Upper lobe of right lung (tissue), 1 donor: ENCODE data around the gene PRELID2. TPM values are rescaled to one million over a fixed set of nuclear protein-coding genes. Genes with fewer than 3 reads are reported as not detected.

Experiments
- ATAC-seq: fragments of 200-7000 bp; cut with Tn5 transposase; one replicate; pipeline ENCODE4 v1.9.1; 2020; ENCODE audit warnings: mild to moderate bottlenecking, moderate library complexity
- DNase-seq: peaks from one replicate; pipeline ENCODE4 v3.0.0-alpha.2; 2020
- H3K27ac ChIP-seq: fragments of 200-600 bp; one replicate; pipeline ENCODE4 v1.8.0; 2022
- H3K27me3 ChIP-seq: fragments of 200-600 bp; one replicate; pipeline ENCODE4 v1.8.0; 2022; ENCODE audit warnings: mild to moderate bottlenecking
- H3K36me3 ChIP-seq: fragments of 200-600 bp; one replicate; pipeline ENCODE4 v1.8.0; 2022
- H3K4me1 ChIP-seq: fragments of 200-600 bp; one replicate; pipeline ENCODE4 v1.8.0; 2022
- H3K4me3 ChIP-seq: fragments of 200-600 bp; one replicate; pipeline ENCODE4 v1.8.0; 2022; ENCODE audit warnings: mild to moderate bottlenecking
- H3K9me3 ChIP-seq: fragments of 200-600 bp; one replicate; pipeline ENCODE4 v1.8.0; 2022
- CTCF ChIP-seq: fragments of 200-600 bp; IDR thresholded peaks from one replicate; pipeline ENCODE4 v1.8.0; 2022; ENCODE audit warnings: antibody characterized with exemption
- intact Hi-C: fragments of 100-400 bp; cut with DNase I; formaldehyde crosslinking; loops from one replicate; pipeline ENCODE4 v1.11.0; 2022
- total RNA-seq: library from RNA; stranded (reverse); fragmentation: NEBNext Ultra II Directional; extraction: Animal tissue kit (Norgen Biotek cat#: 25700); gene quantifications from one replicate; pipeline ENCODE4 v1.2.1, GENCODE V29; 2021
- donor health status: DM: no; HTN: yes; CAD: no; lungs with severe emphysema.

The PRELID2 gene
- total RNA-seq, 1 donor from 2014 or later, result 9.2 TPM

GRCh38 chr5:145829708-145830361, 5.3 kb downstream of the PRELID2 start:
- no peak overlapping the region for H3K4me3 ChIP-seq
- no peaks in the 10 kb centered on the region for H3K27me3 ChIP-seq
- H3K4me1 ChIP-seq, result peaks cover 29% of the 10 kb centered on the region
- H3K27ac ChIP-seq, result no peak overlapping the region
- no peak for TF ChIP-seq CTCF
- no peaks in the 10 kb centered on the region for H3K9me3 ChIP-seq
- DNase-seq (no peak), ATAC-seq (no peak)
- H3K36me3 ChIP-seq, result no peaks in the 10 kb centered on the region
- intact Hi-C loops, result no loop called here

- Histone ChIP-seq H3K36me3 (no peaks in the 10 kb centered on the region), H3K27me3 (no peaks in the 10 kb centered on the region), H3K27ac (no peak overlapping the region), H3K4me1 (peaks cover 20% of the 10 kb centered on the region), H3K4me3 (no peak overlapping the region), H3K9me3 (no peaks in the 10 kb centered on the region)
- ATAC-seq (no peak), DNase-seq (no peak)
- intact Hi-C loops, result no loop called here
- TF ChIP-seq CTCF, result no peak
Measured at GRCh38 chr5:145826895-145827674, 8.1 kb downstream of the PRELID2 start.

GRCh38 chr5:145825751-145826180, 9.4 kb downstream of the PRELID2 start:
- peaks cover 14% of the 10 kb centered on the region for H3K4me1 ChIP-seq
- H3K4me3 ChIP-seq, result no peak overlapping the region
- TF ChIP-seq CTCF, result peak; percentile 75
- ATAC-seq, result peak; percentile 56
- DNase-seq, result no peak
- no peaks in the 10 kb centered on the region for H3K36me3 ChIP-seq
- H3K27me3 ChIP-seq, result no peaks in the 10 kb centered on the region
- intact Hi-C loops, result no loop called here
- H3K27ac ChIP-seq, result no peak overlapping the region
- H3K9me3 ChIP-seq, result no peaks in the 10 kb centered on the region

GRCh38 chr5:145824040-145824439, 11.1 kb downstream of the PRELID2 start:
- intact Hi-C loops, result no loop called here
- Histone ChIP-seq H3K4me1 (no peaks in the 10 kb centered on the region), H3K27ac (no peak overlapping the region), H3K9me3 (no peaks in the 10 kb centered on the region), H3K36me3 (no peaks in the 10 kb centered on the region), H3K4me3 (no peak overlapping the region), H3K27me3 (no peaks in the 10 kb centered on the region)
- no peak for DNase-seq
- TF ChIP-seq CTCF, result no peak
- no peak for ATAC-seq

- TF ChIP-seq CTCF, result no peak
- ATAC-seq, result no peak
- Histone ChIP-seq H3K4me1 (no peaks in the 10 kb centered on the region), H3K4me3 (no peak overlapping the region), H3K9me3 (no peaks in the 10 kb centered on the region), H3K27me3 (no peaks in the 10 kb centered on the region), H3K36me3 (no peaks in the 10 kb centered on the region), H3K27ac (no peak overlapping the region)
- intact Hi-C loops, result no loop called here
- no peak for DNase-seq
Measured at GRCh38 chr5:145818604-145819003, 16.5 kb downstream of the PRELID2 start.
